Effector CD8-positive, alpha-beta T cell (primary cell): ENCODE data around the gene TENM4.

Experiments used
- DNase-seq: peaks from one replicate; lab custom pipeline; 2025; lab: John Stamatoyannopoulos, UW

The TENM4 gene

DNA sequence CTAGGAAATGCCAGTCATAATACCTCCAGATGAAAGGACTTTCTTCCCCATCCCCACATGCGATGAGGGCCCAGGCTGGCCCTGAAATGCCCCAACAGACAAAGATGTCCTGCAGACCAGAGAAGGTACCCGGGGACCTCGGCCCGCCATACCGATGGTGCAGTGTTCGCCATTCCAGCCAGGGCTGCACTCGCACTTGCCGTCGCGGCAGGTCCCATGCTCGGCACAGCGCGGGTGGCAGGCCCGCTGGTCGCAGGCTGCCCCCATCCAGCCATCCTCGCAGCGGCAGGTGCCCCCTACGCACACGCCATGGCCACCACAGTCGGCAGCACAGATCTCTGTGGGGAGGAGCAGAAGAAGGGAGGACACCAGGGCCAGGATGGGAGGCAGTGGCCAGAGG lies 654.1 kb downstream of the TENM4 start:
- no peak for DNase-seq

DNA sequence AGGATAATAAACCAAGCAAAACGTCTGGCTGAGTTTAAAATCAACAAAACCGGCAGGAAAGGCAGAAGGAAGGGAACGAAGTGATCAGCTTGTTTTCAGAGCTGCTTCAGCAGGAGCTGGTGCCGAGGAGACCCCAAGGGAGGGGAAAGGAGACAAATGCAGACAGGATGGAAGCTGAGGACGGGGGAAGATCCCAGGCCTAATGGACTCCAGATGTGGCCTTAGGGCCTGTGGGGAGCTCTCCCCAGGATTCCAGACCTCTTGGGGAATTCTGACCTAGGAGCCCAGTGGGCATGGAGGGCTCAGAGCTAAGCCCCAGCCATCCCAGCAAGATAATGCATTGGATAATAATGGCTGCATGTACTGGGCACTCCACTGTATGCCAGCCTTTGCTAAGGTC lies 654.7 kb downstream of the TENM4 start:
- DNase-seq: no peak

DNA sequence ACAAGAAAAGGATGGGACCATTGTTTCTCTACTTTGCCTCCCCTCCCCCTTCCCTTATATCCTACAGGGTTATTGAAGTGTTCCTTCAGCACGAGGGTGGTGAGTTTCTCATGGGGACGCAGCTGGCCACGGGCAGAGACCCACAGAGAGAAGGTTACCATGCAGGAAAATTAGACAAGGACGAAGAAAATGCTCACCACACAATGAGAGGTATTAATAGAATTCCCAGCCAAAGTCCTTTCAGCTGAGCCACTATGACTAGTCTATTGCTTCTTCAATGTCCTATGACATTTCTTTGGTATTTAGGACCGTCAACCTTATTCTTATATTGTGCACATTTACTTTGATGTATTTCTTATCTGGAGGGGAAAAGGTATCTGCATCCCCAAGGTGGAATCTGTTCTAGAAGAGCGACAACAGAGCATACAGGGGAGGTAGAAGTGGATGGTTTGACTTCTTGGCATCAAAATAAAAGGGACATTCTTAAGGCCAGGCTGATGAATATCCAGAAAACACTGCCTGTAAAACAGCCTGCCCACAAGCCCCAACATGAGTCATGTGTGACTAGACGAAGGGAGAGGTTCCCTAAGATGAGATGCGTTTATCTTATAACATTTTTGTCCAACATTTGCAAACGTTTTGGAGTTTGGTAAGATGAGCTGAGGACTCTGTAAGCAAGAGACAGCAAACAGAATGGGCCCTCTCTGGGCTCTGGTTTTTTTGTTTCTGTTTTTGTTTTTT lies 656.3 kb downstream of the TENM4 start:
- DNase-seq: no peak

DNA sequence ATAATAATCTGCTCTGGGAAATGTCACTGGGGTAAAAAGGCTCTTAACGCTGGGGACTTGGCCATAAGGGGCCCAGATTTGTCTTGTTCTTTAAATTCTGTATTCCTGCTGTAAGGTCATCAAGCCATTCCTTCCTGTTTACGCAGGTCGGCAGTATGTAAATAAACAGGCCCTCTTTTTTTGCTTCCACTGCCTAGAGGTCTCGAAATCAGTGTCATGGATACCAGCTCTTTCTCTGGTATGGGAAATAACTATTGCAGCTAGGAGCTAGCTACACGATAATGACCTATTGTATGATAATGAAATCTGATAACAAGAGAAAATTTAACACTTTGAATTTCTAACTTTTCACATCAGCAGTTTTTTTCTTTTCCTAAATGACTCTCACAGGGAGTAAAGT lies 657.0 kb downstream of the TENM4 start:
- no peak for DNase-seq

DNA sequence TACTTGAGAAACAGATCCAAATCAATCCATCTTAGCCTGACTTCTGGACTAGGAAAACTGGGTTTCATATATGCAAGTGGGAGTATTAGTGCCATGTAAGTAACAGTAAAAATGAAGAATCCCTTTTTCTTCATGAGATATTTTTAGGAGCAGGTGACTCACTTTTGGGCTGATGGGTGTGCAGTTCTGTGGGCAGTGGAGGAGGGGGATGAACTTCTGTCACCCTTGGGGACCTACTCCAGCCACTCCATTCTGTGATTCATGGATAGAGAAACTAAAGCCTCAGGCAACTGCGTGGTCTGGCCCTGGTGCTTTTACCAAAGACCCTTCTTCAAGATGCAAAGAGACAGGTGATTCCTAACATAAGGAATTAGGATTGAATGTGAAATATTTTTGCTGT lies 657.5 kb downstream of the TENM4 start:
- no peak for DNase-seq

DNA sequence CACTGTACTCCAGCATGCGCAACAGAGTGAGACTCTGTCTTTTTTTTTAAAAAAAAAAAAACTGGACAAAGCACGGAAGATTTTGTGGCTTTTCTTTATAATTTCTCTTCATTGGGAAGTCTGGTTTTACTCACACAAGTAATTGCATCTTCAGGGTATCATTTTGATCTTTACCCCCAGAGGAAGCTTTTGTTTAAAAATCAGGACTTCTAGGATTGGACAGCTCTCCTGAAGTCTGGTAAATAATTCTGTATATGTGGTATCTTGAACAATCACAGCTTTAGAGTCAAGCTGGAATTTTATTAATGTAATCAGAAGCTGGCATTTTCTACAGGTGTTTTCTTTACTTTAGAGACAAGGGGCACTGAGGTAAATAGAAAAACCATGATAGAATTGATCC lies 658.1 kb downstream of the TENM4 start:
- no peak for DNase-seq

DNA sequence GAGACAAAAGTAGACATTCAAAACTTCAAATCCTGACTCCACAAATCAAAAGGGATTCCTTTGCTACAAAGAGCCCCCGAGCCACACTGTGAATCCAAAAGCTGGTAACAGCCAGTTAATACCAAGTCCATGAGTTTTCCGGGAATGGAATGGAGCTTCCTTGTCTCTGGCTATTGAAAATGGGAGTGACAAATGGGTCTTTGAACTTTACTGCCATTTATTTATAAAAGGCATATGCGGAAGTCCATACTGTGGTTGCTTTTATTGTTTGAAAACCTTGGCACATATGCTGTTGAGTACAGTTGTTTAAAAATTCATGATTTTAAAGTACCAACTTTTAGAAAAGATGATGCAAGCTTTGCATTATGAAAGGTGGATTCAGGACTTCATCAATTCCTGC lies 659.9 kb downstream of the TENM4 start:
- DNase-seq: no peak

DNA sequence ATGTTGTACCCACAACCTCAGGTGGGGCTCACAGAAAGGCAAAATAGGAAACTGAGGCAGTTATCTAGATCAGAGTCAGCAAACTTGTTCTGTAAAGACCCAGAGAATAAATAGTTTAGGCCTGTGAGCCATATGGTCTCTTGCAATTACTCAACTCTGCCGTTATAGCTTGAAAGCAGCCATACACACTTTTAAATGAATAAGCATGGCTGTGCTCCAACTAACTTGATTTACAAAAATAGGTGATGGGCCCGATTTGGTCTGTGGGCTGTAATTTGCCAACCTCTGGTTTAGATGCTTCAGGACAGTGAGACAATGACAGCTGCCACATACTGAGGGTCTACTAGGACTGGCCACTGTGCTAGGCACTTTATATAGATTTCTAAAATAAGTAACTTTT lies 667.3 kb downstream of the TENM4 start:
- no peak for DNase-seq

DNA sequence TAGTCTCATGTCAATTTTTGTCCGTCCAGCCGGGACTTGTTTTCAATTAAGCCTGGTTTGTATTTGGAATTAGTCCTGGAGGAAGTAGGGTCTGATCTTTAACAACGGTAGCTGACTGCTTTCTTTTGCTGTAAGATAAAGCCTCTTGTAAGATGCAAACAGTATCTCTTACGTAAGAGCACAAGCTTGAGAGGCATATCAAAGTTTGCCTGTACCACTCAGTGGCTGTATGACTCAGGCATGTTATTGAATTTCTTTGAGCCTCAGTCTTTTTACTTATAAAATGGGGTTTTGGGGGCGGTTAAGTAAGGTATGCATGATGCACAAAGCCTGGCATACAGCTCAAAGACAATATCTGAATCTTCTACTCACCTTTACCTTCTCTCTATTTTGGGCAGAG lies 667.8 kb downstream of the TENM4 start:
- DNase-seq: no peak

DNA sequence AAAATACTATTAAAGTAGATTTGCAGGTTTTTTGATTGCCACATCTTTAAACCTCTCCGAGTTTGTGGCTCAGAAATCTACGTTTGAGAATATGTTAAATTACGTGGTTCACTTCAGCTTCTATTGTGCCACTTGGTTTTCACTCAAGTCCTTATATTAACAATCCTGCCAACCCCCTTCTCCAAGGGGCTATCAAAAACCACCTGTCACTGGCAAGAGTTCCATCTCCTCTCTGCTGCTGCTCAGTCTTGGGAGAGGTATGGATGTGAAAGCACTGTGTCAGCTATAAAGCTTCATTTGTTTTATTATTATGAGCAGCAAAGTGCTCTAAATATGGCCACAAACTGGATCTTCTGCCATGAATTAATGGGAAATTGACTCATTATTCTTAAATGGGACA lies 668.6 kb downstream of the TENM4 start:
- no peak for DNase-seq

DNA sequence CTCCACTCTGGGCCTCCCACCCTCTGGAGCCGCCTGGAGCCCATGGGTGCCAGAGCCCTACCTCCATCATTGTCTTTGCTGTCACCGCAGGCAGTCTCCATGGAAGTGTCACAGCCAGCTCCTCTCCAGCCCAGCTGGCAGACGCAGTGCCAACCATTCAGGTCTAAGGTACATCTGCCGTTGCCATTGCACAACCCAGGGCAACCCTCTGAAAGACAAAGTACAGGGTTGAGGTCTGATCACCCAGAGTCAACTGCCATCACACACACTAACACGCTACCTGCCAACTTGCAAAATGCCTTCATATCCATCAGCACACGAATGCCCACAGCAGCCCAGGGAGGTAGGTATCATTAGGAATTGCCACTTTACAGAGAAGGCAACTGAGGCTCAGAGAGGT lies 669.9 kb downstream of the TENM4 start:
- DNase-seq: no peak

DNA sequence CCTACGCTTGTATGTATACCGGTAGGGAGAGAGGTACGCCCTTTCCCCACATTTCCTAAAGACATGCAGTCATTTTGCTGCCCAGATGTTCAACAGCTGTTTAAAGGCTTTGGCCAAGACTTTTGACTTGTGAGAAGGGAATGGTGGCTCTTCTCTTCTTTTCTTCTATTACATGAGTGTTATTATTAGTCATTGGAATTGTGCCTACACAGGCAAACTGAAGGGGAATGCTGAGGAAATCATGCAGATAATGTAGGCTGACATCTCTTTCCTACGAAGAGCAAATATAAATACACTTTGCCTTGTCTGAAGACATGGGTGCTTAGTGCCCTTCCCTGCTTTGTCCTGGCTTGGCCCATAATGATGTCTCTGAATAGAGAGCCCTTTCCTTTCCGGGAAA lies 671.9 kb downstream of the TENM4 start:
- no peak for DNase-seq

DNA sequence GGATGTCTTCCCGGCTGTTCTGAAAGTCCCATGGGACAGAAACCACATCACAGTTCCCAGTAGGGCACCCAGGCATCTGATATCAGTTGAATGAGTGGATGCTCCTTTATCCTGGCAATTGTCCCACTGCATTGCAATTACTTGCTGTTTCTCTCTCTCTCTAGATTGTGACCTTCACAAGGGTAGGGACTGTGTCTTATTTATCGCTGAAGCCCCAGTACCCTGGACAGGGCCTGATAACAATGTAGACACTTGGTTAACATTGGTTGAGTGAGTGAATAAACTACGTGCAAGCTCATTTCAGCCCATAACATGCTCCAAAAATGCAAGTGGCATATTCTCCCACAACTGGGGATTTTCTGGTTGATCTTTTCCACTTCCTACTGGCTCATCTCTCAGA lies 672.5 kb downstream of the TENM4 start:
- no peak for DNase-seq

DNA sequence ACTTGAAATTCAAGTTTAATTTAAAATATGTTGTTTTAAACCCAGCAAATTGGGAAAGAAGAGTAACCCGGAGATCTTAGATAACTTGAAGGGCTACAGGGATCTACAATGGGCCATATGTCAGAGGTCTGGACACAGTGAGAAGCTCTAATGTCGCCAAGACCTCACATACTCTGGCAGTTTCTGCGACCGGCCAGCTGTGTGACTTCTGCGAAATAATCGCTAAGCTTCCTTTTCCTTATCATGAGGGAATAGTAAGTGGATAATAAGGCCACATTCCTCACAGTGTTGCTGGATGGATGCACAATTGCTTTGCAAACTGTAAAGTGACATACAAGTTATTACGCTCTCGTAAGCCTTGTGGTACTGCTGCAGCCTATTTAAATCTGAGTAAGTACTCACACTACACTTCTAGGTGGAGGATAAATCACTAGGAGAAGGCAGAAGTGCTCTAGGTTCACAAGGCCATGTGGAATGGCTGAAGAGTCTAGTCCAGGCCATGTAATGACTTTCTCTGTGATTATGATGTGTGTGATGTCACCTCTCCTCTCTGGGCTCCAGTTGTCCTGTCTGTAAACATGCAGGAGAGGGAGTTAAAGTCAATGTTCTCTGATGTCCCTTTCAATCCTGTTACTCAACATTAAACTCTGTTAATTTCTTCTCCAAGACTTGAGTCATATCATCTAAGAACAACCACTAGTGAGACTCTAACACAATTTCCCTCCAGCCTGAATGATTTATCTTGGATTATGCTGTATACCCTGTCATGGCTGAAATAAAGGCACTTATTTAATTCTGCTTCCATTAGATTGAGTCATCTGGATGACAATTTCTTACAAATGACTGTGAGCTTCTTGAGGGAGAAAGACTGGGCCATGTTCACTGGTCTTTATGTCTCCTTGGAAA lies 673.5 kb downstream of the TENM4 start:
- DNase-seq: no peak

DNA sequence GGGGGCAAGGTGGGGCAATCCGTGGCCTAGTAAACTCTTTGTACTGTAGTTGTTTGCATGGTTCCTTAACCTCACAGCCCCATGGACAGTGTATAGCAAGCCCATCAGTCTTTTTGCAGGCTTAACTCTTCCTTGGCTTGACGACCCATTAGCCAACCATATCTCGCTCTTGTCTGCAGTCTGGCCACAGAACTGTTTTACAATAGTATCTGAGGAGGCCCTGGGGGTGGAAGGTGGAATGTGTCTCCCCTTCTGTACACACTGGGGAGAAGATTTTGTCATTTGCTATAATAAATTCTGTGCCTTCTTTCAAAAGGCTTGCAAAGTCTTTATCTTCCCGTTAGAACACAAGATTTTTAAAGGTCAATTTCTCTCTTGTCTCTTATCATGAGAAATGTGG lies 675.9 kb downstream of the TENM4 start:
- no peak for DNase-seq

DNA sequence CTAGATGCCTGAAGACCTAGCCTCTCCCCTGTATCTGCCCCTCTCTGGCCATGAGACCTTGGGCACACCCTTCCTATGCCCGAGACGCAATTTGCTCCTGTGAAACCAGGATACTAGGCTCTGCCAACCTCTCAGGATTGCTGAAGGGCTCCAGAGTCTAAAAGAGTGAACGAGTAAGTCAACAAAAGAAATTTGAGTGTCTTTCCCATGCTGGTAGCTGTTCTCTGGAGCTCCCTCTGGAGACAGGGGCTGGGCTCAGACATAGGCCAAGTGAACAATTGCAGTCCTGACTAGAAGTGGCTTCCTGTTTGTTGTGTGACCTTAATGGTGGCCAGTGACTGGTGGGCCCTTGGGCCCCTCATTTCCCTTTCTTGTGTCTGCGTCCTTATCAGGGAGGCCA lies 677.2 kb downstream of the TENM4 start:
- DNase-seq: no peak

DNA sequence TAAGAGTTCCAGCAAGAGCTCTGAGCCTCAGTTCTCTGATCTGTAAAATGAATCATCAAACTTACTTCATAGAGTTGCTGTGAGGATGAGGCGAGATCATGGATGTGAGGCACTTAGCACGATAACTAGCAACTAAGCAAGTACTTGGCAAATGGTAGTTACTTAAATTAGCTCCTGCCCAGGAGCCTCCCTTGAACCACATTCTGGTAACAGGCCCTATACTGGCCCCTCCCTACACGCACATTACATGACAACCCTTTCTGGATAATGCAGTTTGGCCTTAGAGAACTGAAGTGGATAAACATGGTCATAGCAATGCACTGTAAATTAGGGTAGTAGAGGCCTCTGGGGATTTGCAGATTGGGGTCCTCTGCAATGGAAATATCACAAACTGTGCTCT lies 678.7 kb downstream of the TENM4 start:
- DNase-seq: no peak

DNA sequence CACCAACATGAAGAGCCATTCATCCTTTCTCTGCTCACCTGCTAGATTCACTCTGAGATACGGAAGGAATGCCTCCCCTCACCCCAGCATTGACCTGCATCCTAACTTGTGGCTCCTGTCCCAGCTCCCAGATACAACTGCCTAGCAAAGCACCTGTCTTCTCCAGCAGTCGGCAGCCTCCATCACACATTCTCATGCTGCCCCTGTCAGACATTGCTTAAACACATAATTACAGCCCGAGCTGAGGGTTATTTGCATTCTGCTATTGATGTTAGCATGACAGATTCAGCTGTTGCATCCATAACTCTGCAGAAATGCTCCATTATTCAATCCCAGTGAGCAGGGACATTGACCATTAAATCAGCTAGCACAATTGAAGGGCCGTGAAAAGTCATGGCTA lies 681.8 kb downstream of the TENM4 start:
- DNase-seq: no peak

DNA sequence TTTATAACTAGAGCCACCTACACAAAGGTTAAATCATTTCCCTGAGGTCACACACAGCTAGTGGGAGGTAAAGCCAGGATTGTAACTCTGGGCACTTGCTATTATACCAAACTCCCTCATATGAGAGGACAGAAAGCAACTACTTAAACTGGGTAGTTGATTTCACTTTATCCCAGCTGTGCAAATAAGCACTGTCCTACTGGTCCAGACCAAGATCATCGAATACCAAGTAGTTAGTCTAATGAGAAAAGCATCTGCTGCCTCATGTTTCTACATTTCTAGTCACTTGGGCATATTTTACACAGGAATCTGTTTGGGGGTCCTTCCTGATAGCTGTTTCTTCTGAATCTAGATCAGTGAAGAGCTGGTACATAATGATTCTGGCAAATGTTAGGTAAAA lies 687.5 kb downstream of the TENM4 start:
- DNase-seq: no peak

DNA sequence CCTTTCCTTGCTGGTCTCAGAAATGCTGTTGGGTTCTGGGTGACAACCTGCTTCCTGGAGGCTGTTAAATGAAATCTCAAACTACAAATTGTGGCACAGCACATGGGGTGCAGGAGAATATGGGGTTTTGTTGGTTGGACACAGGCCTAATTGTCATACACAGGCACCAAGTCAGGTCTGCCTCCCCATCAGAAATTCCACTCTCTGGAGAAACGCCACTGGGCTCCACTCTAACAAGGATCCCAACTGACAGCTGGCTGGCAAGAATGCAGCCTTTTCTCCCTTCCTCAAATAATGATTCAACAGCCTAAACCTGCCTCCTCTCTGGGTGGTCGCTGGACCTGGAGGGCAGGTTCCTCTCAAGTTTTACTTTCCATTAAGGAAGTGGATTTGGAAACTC lies 688.3 kb downstream of the TENM4 start:
- DNase-seq: no peak

DNA sequence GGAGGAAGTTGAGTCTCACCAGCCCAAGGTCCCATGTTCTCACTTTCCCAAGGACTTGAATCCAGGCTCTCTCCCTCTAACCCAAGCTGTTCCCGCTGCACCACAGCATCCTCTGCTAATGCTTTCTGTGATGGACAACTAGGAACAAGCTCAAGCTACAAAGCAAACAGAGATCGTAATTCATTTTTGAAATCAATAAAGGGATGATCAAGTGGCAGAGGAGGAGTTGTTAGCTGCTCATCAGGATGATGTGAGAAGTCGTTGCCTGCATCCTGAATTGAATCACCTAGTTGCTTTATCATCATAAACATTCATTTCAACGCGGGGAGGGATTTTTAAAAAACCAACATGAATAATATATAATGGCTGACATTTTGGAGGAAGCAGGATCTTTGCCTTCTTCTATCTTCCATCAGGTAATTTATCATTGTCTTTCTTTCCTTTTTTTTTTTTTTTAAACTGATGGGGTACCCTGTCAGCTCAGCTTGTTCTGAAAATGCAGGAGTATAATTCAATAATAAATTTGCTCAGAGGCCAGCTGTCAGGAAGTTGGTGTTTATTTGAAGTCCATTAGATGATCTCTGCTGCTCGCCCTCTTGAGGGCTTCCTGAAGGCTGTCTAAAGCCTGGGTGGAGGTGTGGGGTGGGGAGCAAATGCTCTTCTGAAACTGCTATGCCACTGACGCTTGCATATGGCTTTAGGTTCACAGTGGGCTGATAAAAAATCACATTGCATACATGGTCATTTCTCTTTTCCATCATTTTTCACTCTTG lies 691.7 kb downstream of the TENM4 start:
- no peak for DNase-seq

DNA sequence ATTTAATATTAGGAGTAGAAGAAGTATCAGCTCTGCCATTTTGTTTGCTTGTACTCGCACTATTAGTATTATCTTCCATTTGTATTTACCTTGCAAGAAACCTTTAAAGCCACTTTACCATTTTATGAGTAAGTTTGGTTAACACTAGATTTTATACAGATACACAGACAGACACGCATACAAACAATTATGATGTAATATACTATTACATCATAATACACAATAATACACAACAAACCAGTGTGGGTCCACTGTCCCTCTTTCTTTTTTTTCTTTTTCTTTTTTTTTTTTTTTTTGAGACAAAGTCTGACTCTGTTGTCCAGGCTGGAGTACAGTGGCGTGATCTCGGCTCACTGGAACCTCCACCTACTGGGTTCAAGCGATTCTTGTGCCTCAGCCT lies 695.9 kb downstream of the TENM4 start:
- no peak for DNase-seq

DNA sequence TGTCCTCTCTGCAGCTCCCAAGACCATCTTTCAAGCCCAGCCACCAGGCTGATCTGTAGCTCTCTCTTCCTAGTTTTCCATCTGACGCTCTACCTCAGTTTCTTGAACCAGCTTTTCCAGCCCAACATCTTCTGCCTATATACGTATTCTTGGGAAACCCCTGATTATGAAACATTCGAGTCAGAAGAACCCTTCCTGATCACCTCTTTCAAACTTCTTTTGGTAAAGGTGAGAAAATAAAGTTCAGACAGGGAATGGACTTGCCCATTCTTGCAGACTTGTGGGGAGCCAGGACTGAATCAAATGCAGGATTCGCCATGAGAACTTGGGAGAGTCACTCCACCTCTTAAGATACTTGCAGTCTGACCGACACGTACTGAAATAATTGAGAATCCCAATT lies 696.6 kb downstream of the TENM4 start:
- DNase-seq: no peak
